ENCODE results near the gene ADAM15.

DNA sequence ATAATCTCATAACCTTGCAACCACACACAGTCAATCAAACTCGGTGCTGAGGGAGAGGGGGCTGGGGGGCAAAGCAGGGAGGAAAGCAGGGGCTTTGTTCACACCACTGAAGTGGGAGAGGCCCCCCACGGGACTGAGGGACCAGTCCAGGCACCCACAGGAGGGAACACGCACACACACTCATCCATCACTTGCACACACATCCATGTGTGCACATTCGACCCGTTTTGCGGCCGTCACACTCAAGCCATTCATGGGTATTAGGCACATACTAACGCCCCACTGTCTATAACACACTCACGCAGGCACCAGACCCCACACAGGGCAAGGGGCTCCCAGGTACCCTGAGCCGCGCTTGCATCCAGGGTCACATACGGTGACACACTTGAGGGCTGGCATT, 41.5 kb downstream of the ADAM15 start:
- TF ChIP-seq MAFK (IDR thresholded peaks at IDR 0.05; ENCODE audit: partially characterized antibody) (no peak), POLR2A (IDR thresholded peaks at IDR 0.05; ENCODE audit: low read length) (no peak), RNF2 (IDR thresholded peaks at IDR 0.05; ENCODE audit: borderline replicate concordance, low read depth) (no peak)

Data from A549 (cell line).